H9 (cell line): ENCODE measurements around the gene MPST. TPM values are rescaled to one million over a fixed set of nuclear protein-coding genes. Genes with fewer than 3 reads are reported as not detected.

Source experiments
- DNase-seq: peaks from one replicate; pipeline ENCODE4 v3.0.0-alpha.2; 2017
- H2AFZ ChIP-seq: one replicate; pipeline ENCODE4 v1.6.1; 2013; ENCODE audit warnings: mild to moderate bottlenecking, low read length, control low read depth, moderate library complexity
- H2AK5ac ChIP-seq: 2 replicates; pipeline ENCODE4 v1.6.1; 2013; ENCODE audit warnings: low read length, control low read depth, mixed read lengths; ENCODE audit not compliant: insufficient read length
- H2BK120ac ChIP-seq: one replicate; pipeline ENCODE4 v1.6.1; 2013; ENCODE audit warnings: low read depth, mild to moderate bottlenecking, low read length, control low read depth, inconsistent platforms; ENCODE audit not compliant: poor library complexity, severe bottlenecking
- H2BK12ac ChIP-seq: 2 replicates; pipeline ENCODE4 v1.6.1; 2013; ENCODE audit warnings: low read length, control low read depth, mixed read lengths, low read depth; ENCODE audit not compliant: insufficient read length
- H2BK15ac ChIP-seq: 2 replicates; pipeline ENCODE4 v1.6.1; 2013; ENCODE audit warnings: low read depth, low read length, control low read depth
- H2BK20ac ChIP-seq: one replicate; pipeline ENCODE4 v1.6.1; 2013; ENCODE audit warnings: low read depth, mild to moderate bottlenecking, low read length, control low read depth, inconsistent platforms; ENCODE audit not compliant: poor library complexity, severe bottlenecking
- H2BK5ac ChIP-seq: 2 replicates; pipeline ENCODE4 v1.6.1; 2013; ENCODE audit warnings: low read length, control low read depth, mixed read lengths; ENCODE audit not compliant: insufficient read length
- H3K14ac ChIP-seq: 2 replicates; pipeline ENCODE4 v1.6.1; 2013; ENCODE audit warnings: low read length, control low read depth; ENCODE audit not compliant: insufficient read depth
- H3K18ac ChIP-seq: 2 replicates; pipeline ENCODE4 v1.6.1; 2013; ENCODE audit warnings: low read depth, mild to moderate bottlenecking, mixed read lengths, low read length, control low read depth; ENCODE audit not compliant: insufficient read length
- H3K23ac ChIP-seq: 2 replicates; pipeline ENCODE4 v1.6.1; 2013; ENCODE audit warnings: low read length, control low read depth, mixed read lengths, low read depth; ENCODE audit not compliant: insufficient read length
- H3K23me2 ChIP-seq: 2 replicates; pipeline ENCODE4 v1.6.1; 2013; ENCODE audit warnings: low read depth, mild to moderate bottlenecking, mixed read lengths, low read length, control low read depth; ENCODE audit not compliant: insufficient read length, poor library complexity, severe bottlenecking
- H3K27ac ChIP-seq: 2 replicates; pipeline ENCODE4 v1.5.1; 2013; ENCODE audit warnings: low read length, control low read depth, mixed read lengths, low read depth; ENCODE audit not compliant: insufficient read length
- H3K27me3 ChIP-seq: 2 replicates; pipeline ENCODE4 v1.6.1; 2013; ENCODE audit warnings: low read length, control low read depth, inconsistent platforms; ENCODE audit not compliant: insufficient read depth
- H3K4ac ChIP-seq: 2 replicates; pipeline ENCODE4 v1.6.1; 2013; ENCODE audit warnings: low read depth, mild to moderate bottlenecking, control low read depth, inconsistent platforms, low read length, moderate library complexity
- H3K4me1 ChIP-seq: 2 replicates; pipeline ENCODE4 v1.6.1; 2013; ENCODE audit warnings: low read length, control low read depth, inconsistent platforms; ENCODE audit not compliant: insufficient read depth
- H3K4me2 ChIP-seq: 2 replicates; pipeline ENCODE4 v1.6.1; 2013; ENCODE audit warnings: low read length, control low read depth, mixed read lengths; ENCODE audit not compliant: insufficient read length, insufficient read depth
- H3K56ac ChIP-seq: 2 replicates; pipeline ENCODE4 v1.6.1; 2013; ENCODE audit warnings: low read depth, mild to moderate bottlenecking, mixed read lengths, low read length, control low read depth; ENCODE audit not compliant: insufficient read length
- H3K79me1 ChIP-seq: 2 replicates; pipeline ENCODE4 v1.6.1; 2013; ENCODE audit warnings: low read depth, mild to moderate bottlenecking, moderate library complexity, low read length, control low read depth, inconsistent platforms; ENCODE audit not compliant: insufficient read depth, poor library complexity, severe bottlenecking
- H3K79me2 ChIP-seq: 2 replicates; pipeline ENCODE4 v1.6.1; 2013; ENCODE audit warnings: low read length, control low read depth, inconsistent platforms; ENCODE audit not compliant: insufficient read depth
- H3K9ac ChIP-seq: 2 replicates; pipeline ENCODE4 v1.6.1; 2013; ENCODE audit warnings: low read length, control low read depth, mixed read lengths; ENCODE audit not compliant: insufficient read length; ENCODE audit errors: extremely low read depth
- H3K9me3 ChIP-seq: one replicate; pipeline ENCODE4 v1.6.1; 2013; ENCODE audit warnings: low read depth, low read length, inconsistent platforms; ENCODE audit not compliant: control insufficient read depth
- H3T11ph ChIP-seq: one replicate; pipeline ENCODE4 v1.6.1; 2013; ENCODE audit warnings: mild to moderate bottlenecking, low read length, control low read depth, inconsistent platforms
- H4K20me1 ChIP-seq: one replicate; pipeline ENCODE4 v1.6.1; 2013; ENCODE audit not compliant: control insufficient read depth, insufficient read length, insufficient read depth
- H4K5ac ChIP-seq: 2 replicates; pipeline ENCODE4 v1.6.1; 2013; ENCODE audit warnings: low read depth, mild to moderate bottlenecking, mixed read lengths, low read length, control low read depth; ENCODE audit not compliant: insufficient read length
- H4K8ac ChIP-seq: replicated peaks from 2 replicates; pipeline ENCODE4 v1.6.1; 2013; ENCODE audit warnings: low read length, control low read depth, mixed read lengths, low read depth; ENCODE audit not compliant: insufficient read length
- H4K91ac ChIP-seq: 2 replicates; pipeline ENCODE4 v1.6.1; 2013; ENCODE audit warnings: low read depth, mild to moderate bottlenecking, moderate library complexity, mixed read lengths, low read length, control low read depth; ENCODE audit not compliant: insufficient read length
- H3K27ac Mint-ChIP-seq, 3 experiments: 2 replicates in 2 of 3; 3 replicates in 1 of 3; pipeline ENCODE4 v1.8.0; 2020 to 2021; ENCODE audit warnings: mixed read lengths in 3 of 3, mild to moderate bottlenecking in 1 of 3, moderate library complexity in 1 of 3
- H3K27me3 Mint-ChIP-seq: 2 replicates; pipeline ENCODE4 v1.8.0; 2021; ENCODE audit warnings: low read depth, mild to moderate bottlenecking, moderate library complexity, mixed read lengths
- H3K36me3 Mint-ChIP-seq, 3 experiments: 2 replicates in 2 of 3; 3 replicates in 1 of 3; pipeline ENCODE4 v1.8.0; 2020 to 2021; ENCODE audit warnings: low read depth in 3 of 3, mixed read lengths in 3 of 3; ENCODE audit not compliant: insufficient read depth in 1 of 3
- H3K4me1 Mint-ChIP-seq, 2 experiments: 2 replicates each; pipeline ENCODE4 v1.8.0; 2020; ENCODE audit warnings: mixed read lengths in 2 of 2
- H3K4me3 Mint-ChIP-seq, 2 experiments: 2 replicates in 1 of 2; 3 replicates in 1 of 2; pipeline ENCODE4 v1.8.0; 2020 to 2021; ENCODE audit warnings: mild to moderate bottlenecking in 2 of 2, mixed read lengths in 2 of 2, moderate library complexity in 1 of 2
- H3K9me3 Mint-ChIP-seq, 2 experiments: 2 replicates in 1 of 2; 3 replicates in 1 of 2; pipeline ENCODE4 v1.8.0; 2020; ENCODE audit warnings: mild to moderate bottlenecking in 2 of 2, mixed read lengths in 2 of 2, moderate library complexity in 1 of 2
- CTCF ChIP-seq: fragments of 200-600 bp; sonication (generic); conservative IDR thresholded peaks from 3 replicates; pipeline ENCODE4 v1.8.0; 2021; ENCODE audit warnings: antibody characterized with exemption, mild to moderate bottlenecking
- WGBS: extraction: QIAGEN DNeasy Blood & Tissue Kit; methylation state at CpG from one replicate; pipeline ENCODE4 v1.1.7; 2013; ENCODE audit warnings: missing lambda C conversion rate, low lambda C conversion rate, mixed read lengths; ENCODE audit not compliant: insufficient read length; ENCODE audit errors: extremely low coverage; 5-methylcytosine and 5-hydroxymethylcytosine counted together
- total RNA-seq: library from RNA; stranded (reverse); gene quantifications from 2 replicates; pipeline ENCODE4 v1.2.1, GENCODE V29; 2021

Gene MPST
- total RNA-seq, 1 experiment from 2014 or later: 70.5 TPM

GRCh38 chr22:37052386-37053309 lies 33.1 kb downstream of the MPST start:
- DNase-seq: no peak
- Histone ChIP-seq H4K5ac (no peak overlapping the region), H3K4ac (no peak overlapping the region), H3K14ac (no peak overlapping the region; the same call in 1 of the 2 replicates), H4K91ac (no peak overlapping the region), H3K23me2 (peaks cover 5% of the 10 kb centered on the region), H3K23ac (no peak overlapping the region), H4K8ac (no peak overlapping the region), H3K27ac (no peak overlapping the region), H2BK15ac (no peak overlapping the region), H3K56ac (no peak overlapping the region), H3K18ac (no peak overlapping the region), H3K4me1 (no peaks in the 10 kb centered on the region), H2AFZ (no peak overlapping the region), H4K20me1 (no peaks in the 10 kb centered on the region), H3K9me3 (no peaks in the 10 kb centered on the region), H2BK20ac (no peak overlapping the region), H2BK12ac (no peak overlapping the region), H2BK120ac (no peak overlapping the region), H3K4me2 (peak overlapping the region; percentile 25), H2BK5ac (no peak overlapping the region), H2AK5ac (no peak overlapping the region), H3K9ac (no peak overlapping the region), H3K79me1 (no peaks in the 10 kb centered on the region), H3T11ph (no peak overlapping the region), H3K27me3 (no peaks in the 10 kb centered on the region), H3K79me2 (no peaks in the 10 kb centered on the region)
- no peak for TF ChIP-seq CTCF
- peaks cover 4 to 12% of the 10 kb centered on the region in 2 experiments for H3K4me1 Mint-ChIP-seq
- WGBS: no CpG with 5 or more reads among the region's 25 CpGs
- no peaks in the 10 kb centered on the region; a peak in 1 of 5 replicates for H3K9me3 Mint-ChIP-seq
- peaks cover 18% of the 10 kb centered on the region for H3K27me3 Mint-ChIP-seq
- peaks cover 7 to 36% (median 12%) of the 10 kb centered on the region in 3 experiments; a peak in 6 of 7 replicates for H3K36me3 Mint-ChIP-seq
- no peak overlapping the region for H3K27ac Mint-ChIP-seq
- peak overlapping the region; percentile 71 to 75 for H3K4me3 Mint-ChIP-seq
